Cardiac muscle cell (in vitro differentiated cells and primary cell): Measurements from ENCODE around the gene TBC1D32. TPM values are rescaled to one million over a fixed set of nuclear protein-coding genes. Genes with fewer than 3 reads are reported as not detected.
"Not testable (repeated sequence)": the region's sequence is repeated elsewhere in the genome, so short reads cannot be mapped to it uniquely, and the experiment has no call there.

Source experiments
- DNase-seq, 2 donors: peaks; one replicate each; pipeline versions ENCODE4 v3.0.0 to v3.0.0-alpha.2; 2010 to 2017; ENCODE audit warnings: low read depth in 1 of 2, low spot score in 1 of 2
- H3K27ac ChIP-seq: fragments of 200-600 bp; sonication (generic); 2 replicates; pipeline ENCODE4 v1.5.1; 2016
- H3K27me3 ChIP-seq: fragments of 200-600 bp; sonication (generic); 2 replicates; pipeline ENCODE4 v1.6.0; 2016; ENCODE audit warnings: control low read depth
- H3K36me3 ChIP-seq: fragments of 200-600 bp; sonication (generic); 2 replicates; pipeline ENCODE4 v1.5.1; 2016; ENCODE audit warnings: control low read depth
- H3K4me1 ChIP-seq: fragments of 200-600 bp; sonication (generic); 2 replicates; pipeline ENCODE4 v1.8.1; 2017; ENCODE audit warnings: low read depth, mild to moderate bottlenecking, mixed run types
- H3K4me3 ChIP-seq: fragments of 200-600 bp; sonication (generic); 2 replicates; pipeline ENCODE4 v1.5.1; 2016; ENCODE audit warnings: mild to moderate bottlenecking
- H3K9me3 ChIP-seq: fragments of 200-600 bp; sonication (generic); 2 replicates; pipeline ENCODE4 v1.5.1; 2017; ENCODE audit warnings: low read depth, mild to moderate bottlenecking, control low read depth
- CTCF ChIP-seq: IDR thresholded peaks from 2 replicates; pipeline ENCODE4 v1.5.1; 2012; ENCODE audit warnings: low read depth, mild to moderate bottlenecking, low read length
- polyA plus RNA-seq: library from polyadenylated mRNA; unstranded; fragments of >200 nt; fragmentation: Nextera tagmentation; extraction: Ambion mirVana; gene quantifications from 2 replicates; pipeline ENCODE4 v1.2.1, GENCODE V29; 2016
- total RNA-seq: library from RNA; depleted of rRNA; stranded (reverse); fragments of >200 nt; gene quantifications from 2 replicates; pipeline ENCODE4 v1.2.3, GENCODE V29; 2016

TBC1D32 gene
- total and polyA plus RNA-seq, 2 experiments from 2014 or later: 4.4 to 6.9 TPM

- Histone ChIP-seq H3K27ac (no peak overlapping the region), H3K4me1 (no peaks in the 10 kb centered on the region), H3K27me3 (no peaks in the 10 kb centered on the region), H3K9me3 (no peaks in the 10 kb centered on the region), H3K36me3 (no peaks in the 10 kb centered on the region), H3K4me3 (no peak overlapping the region)
- DNase-seq: no peak
- no peak for TF ChIP-seq CTCF
Observed at GRCh38 chr6:121106962-121107361, 227.3 kb downstream of the TBC1D32 start.

GRCh38 chr6:121105461-121105860, 228.8 kb downstream of the TBC1D32 start:
- DNase-seq: no peak
- Histone ChIP-seq H3K4me1 (no peaks in the 10 kb centered on the region), H3K4me3 (no peak overlapping the region), H3K36me3 (no peaks in the 10 kb centered on the region), H3K27me3 (no peaks in the 10 kb centered on the region), H3K9me3 (no peaks in the 10 kb centered on the region), H3K27ac (no peak overlapping the region)
- no peak for TF ChIP-seq CTCF

- no peaks in the 10 kb centered on the region for H3K9me3 ChIP-seq
- no peak for TF ChIP-seq CTCF
- H3K36me3 ChIP-seq: no peaks in the 10 kb centered on the region
- no peaks in the 10 kb centered on the region for H3K4me1 ChIP-seq
- H3K27ac ChIP-seq: no peak overlapping the region
- no peaks in the 10 kb centered on the region for H3K27me3 ChIP-seq
- H3K4me3 ChIP-seq: no peak overlapping the region
- peak in 1 of 2 donors; percentile 61 for DNase-seq
Observed at GRCh38 chr6:121093928-121094327, 240.4 kb downstream of the TBC1D32 start.

GRCh38 chr6:121090492-121090891, 243.8 kb downstream of the TBC1D32 start:
- H3K27ac ChIP-seq: no peak overlapping the region
- no peaks in the 10 kb centered on the region for H3K36me3 ChIP-seq
- no peaks in the 10 kb centered on the region for H3K27me3 ChIP-seq
- no peak for DNase-seq
- H3K4me3 ChIP-seq: no peak overlapping the region
- TF ChIP-seq CTCF: no peak
- no peaks in the 10 kb centered on the region for H3K9me3 ChIP-seq
- H3K4me1 ChIP-seq: no peaks in the 10 kb centered on the region

GRCh38 chr6:121086876-121087275, 247.4 kb downstream of the TBC1D32 start:
- Histone ChIP-seq H3K4me3 (no peak overlapping the region), H3K4me1 (no peaks in the 10 kb centered on the region), H3K27ac (no peak overlapping the region), H3K36me3 (no peaks in the 10 kb centered on the region), H3K9me3 (no peaks in the 10 kb centered on the region), H3K27me3 (no peaks in the 10 kb centered on the region)
- TF ChIP-seq CTCF: no peak
- DNase-seq: peak in 1 of 2 donors; percentile 3

- no peak for TF ChIP-seq CTCF
- H3K27ac ChIP-seq: no peak overlapping the region
- H3K36me3 ChIP-seq: no peaks in the 10 kb centered on the region
Observed at GRCh38 chr6:121076119-121076518, 258.2 kb downstream of the TBC1D32 start.

GRCh38 chr6:121068749-121069148, 265.5 kb downstream of the TBC1D32 start:
- H3K9me3 ChIP-seq, H3K4me1 ChIP-seq, H3K27ac ChIP-seq, H3K27me3 ChIP-seq, H3K36me3 ChIP-seq, H3K4me3 ChIP-seq, DNase-seq: not testable (repeated sequence)

More at GRCh38 chr6:121076119-121076518, 258.2 kb downstream of the TBC1D32 start:
- no peak for DNase-seq
- Histone ChIP-seq H3K4me3 (no peak overlapping the region), H3K27me3 (no peaks in the 10 kb centered on the region), H3K9me3 (no peaks in the 10 kb centered on the region), H3K4me1 (no peaks in the 10 kb centered on the region)
